Measurements from ENCODE around the gene POLRMT. TPM values are rescaled to one million over a fixed set of nuclear protein-coding genes. Genes with fewer than 3 reads are reported as not detected.

POLRMT gene
- total and polyA plus RNA-seq, 2 experiments from 2014 or later, result 98.0 to 148 TPM

DNA sequence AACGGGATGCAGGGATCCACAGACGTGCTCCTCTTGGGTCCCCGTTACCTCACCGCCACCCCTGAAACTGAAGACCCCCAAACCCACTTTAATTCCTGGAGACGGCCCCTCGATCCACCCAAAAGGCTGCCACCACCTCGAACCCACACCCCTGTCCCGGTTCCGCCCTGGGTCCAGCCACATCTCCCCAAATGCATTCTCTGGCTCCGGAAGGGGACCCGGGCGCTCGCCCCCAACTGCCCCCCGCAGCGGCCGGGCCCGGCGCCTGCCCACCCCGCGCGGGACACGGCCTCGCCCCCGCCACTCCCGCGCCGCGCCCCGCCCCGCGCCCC, 42.6 kb upstream of the POLRMT start (continued):
- TF ChIP-seq ZNF462 (CRISPR knock-in tag; IDR thresholded peaks at IDR 0.05), result no peak
- no peak for TF ChIP-seq ZNF331 (CRISPR knock-in tag; IDR thresholded peaks at IDR 0.05; ENCODE audit: low read depth)

GRCh38 chr19:674282-675151, 41.2 kb upstream of the POLRMT start:
- H3K79me2 ChIP-seq (replicated peaks; ENCODE audit: insufficient read depth), result no peaks in the 10 kb centered on the region
- H3K27ac ChIP-seq (ENCODE audit: low read depth), result no peak overlapping the region
- no peaks in the 10 kb centered on the region for H3K36me3 ChIP-seq (ENCODE audit: insufficient read depth)
- DNase-seq (ENCODE audit: low spot score) (no peak), ATAC-seq (no peak)
- H3K36me3 Mint-ChIP-seq (ENCODE audit: low read depth), result no peaks in the 10 kb centered on the region
- no peak overlapping the region for H3K4me3 Mint-ChIP-seq
- no peaks in the 10 kb centered on the region for H4K20me1 ChIP-seq (replicated peaks; ENCODE audit: insufficient read depth)
- H3K4me1 Mint-ChIP-seq, result no peaks in the 10 kb centered on the region; the same call in 2 of the 3 replicates
- H3K27me3 ChIP-seq (ENCODE audit: insufficient read depth), result peaks cover 16% of the 10 kb centered on the region
- no peak overlapping the region for H3K4me2 ChIP-seq
- no peak overlapping the region for H3K27ac Mint-ChIP-seq
- peaks cover 8% of the 10 kb centered on the region; the same call in 1 of the 2 replicates for H3F3A ChIP-seq (replicated peaks; ENCODE audit: low read depth)
- no peak overlapping the region for H3K4me3 ChIP-seq
- peaks cover 31% of the 10 kb centered on the region for H3K27me3 Mint-ChIP-seq (ENCODE audit: insufficient read depth, low read depth, poor library complexity)
- H3K9me3 Mint-ChIP-seq, result no peaks in the 10 kb centered on the region; the same call in 2 of the 3 replicates
- H3K4me1 ChIP-seq (ENCODE audit: insufficient read depth), result 0 out of 2 replicates have a peak, but pooled peaks cover 3% of the 10 kb centered on the region
- no peak overlapping the region for H2AFZ ChIP-seq
- H3K9me2 ChIP-seq (ENCODE audit: insufficient read depth), result no peaks in the 10 kb centered on the region
- TF ChIP-seq, protein P1, sequence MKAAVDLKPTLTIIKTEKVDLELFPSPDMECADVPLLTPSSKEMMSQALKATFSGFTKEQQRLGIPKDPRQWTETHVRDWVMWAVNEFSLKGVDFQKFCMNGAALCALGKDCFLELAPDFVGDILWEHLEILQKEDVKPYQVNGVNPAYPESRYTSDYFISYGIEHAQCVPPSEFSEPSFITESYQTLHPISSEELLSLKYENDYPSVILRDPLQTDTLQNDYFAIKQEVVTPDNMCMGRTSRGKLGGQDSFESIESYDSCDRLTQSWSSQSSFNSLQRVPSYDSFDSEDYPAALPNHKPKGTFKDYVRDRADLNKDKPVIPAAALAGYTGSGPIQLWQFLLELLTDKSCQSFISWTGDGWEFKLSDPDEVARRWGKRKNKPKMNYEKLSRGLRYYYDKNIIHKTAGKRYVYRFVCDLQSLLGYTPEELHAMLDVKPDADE (IDR thresholded peaks at IDR 0.05), result no peak
- TF ChIP-seq EZH2 (IDR thresholded peaks at IDR 0.05; ENCODE audit: low read depth, unreplicated experiment), result no peak
- no peak for TF ChIP-seq CREB1 (CRISPR knock-in tag; IDR thresholded peaks at IDR 0.05; ENCODE audit: low read depth)
- TF ChIP-seq POLR2AphosphoS5 (IDR thresholded peaks at IDR 0.05; ENCODE audit: low read depth), result no peak
- no peak for TF ChIP-seq ZNF114 (CRISPR knock-in tag; IDR thresholded peaks at IDR 0.05)
- TF ChIP-seq ZNF331 (CRISPR knock-in tag; IDR thresholded peaks at IDR 0.05; ENCODE audit: low read depth), result no peak
- TF ChIP-seq JUNB (IDR thresholded peaks at IDR 0.05; ENCODE audit: unreplicated experiment), result no peak
- no peak for TF ChIP-seq NANOG (IDR thresholded peaks at IDR 0.05; ENCODE audit: borderline replicate concordance)
- no peak for TF ChIP-seq REST (IDR thresholded peaks at IDR 0.05; ENCODE audit: unreplicated experiment)
- TF ChIP-seq, protein P2, sequence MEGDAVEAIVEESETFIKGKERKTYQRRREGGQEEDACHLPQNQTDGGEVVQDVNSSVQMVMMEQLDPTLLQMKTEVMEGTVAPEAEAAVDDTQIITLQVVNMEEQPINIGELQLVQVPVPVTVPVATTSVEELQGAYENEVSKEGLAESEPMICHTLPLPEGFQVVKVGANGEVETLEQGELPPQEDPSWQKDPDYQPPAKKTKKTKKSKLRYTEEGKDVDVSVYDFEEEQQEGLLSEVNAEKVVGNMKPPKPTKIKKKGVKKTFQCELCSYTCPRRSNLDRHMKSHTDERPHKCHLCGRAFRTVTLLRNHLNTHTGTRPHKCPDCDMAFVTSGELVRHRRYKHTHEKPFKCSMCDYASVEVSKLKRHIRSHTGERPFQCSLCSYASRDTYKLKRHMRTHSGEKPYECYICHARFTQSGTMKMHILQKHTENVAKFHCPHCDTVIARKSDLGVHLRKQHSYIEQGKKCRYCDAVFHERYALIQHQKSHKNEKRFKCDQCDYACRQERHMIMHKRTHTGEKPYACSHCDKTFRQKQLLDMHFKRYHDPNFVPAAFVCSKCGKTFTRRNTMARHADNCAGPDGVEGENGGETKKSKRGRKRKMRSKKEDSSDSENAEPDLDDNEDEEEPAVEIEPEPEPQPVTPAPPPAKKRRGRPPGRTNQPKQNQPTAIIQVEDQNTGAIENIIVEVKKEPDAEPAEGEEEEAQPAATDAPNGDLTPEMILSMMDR (conservative IDR thresholded peaks at IDR 0.05; ENCODE audit: low read depth in 2 of 2), result no peak
- no peak for TF ChIP-seq EZH2phosphoT487 (IDR thresholded peaks at IDR 0.05; ENCODE audit: unreplicated experiment)
